ENCODE data around the gene C20orf202. TPM values are rescaled to one million over a fixed set of nuclear protein-coding genes. Genes with fewer than 3 reads are reported as not detected.

Gene C20orf202
- not detected in 2 replicates for total RNA-seq

DNA sequence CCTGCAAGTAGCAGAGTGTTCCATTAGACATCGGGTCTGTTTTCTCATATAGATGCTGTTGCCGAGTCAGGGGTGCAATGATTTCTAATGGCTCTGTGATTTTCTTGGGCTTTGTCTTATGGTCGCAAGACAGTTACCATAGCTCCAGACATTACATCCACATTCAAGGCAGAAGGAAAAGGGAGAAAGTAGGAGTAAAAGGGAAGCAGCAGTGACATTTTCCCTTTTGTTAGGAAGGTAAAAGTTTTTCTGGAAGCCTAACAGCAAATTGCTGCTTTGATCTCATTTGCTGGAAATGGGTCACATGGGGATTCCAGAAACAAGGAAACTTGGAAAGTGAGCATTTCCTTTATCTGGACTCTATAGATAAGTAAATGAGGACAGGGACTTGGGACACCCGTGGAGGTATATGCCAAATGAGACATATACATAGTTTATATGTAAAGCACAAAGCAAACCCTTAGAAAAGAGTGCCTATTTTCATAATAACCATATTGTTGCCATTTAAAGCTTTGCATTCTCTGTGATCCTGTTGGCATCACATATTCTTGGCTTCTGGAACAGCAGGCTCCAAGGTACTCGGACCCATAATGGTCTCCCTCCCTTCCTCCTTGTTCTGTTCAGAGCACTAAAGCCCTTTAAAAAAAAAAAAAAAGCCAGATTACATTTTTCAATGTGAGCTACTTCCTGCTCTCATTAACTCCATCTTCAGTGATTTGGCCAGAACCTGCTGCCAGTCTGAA is at the start of gene C20orf202:
Gene C20orf202, plus strand, starts transcription at position 693 of the 743 bp plus-strand sequence. CDS start 132 bp downstream, outside the sequence.

DNA sequence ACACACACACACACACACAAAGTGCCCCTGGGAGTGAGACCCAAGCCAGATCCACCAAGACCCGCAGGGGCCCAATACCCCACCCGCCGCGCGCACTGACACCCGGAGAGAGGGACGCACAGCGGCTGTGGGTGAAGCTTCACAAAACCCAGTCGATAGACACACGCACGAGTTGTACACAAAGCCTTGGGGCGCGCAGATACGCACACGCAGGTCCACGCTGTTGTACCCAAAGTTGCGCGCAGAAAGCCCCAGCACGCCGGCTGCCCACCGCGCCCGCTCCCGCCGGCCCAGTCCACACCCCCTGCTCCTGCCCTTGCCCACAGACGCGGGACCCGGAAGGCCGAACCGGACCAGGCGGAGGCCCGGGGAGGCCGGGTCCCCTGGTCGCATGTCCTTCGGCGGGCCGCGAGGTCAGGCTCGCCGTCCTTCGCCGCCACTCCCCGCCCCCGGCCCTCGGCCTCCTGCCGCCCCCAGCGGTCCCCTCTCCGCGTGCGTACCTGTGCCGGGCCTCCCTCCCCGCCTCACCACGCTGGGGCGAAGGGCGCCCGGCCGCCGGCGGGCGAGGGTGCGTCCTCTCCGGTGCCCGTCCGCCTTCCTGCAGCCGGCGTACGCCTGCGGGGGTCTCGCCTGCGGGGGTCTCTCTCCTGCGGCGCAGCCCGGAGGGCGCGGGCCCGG is 18.5 kb upstream of the C20orf202 start, which contains the start of gene TMEM74B:
Gene TMEM74B, minus strand, starts transcription at position 344 of the 678 bp plus-strand sequence. CDS start 1,180 bp downstream, outside the sequence.

DNA sequence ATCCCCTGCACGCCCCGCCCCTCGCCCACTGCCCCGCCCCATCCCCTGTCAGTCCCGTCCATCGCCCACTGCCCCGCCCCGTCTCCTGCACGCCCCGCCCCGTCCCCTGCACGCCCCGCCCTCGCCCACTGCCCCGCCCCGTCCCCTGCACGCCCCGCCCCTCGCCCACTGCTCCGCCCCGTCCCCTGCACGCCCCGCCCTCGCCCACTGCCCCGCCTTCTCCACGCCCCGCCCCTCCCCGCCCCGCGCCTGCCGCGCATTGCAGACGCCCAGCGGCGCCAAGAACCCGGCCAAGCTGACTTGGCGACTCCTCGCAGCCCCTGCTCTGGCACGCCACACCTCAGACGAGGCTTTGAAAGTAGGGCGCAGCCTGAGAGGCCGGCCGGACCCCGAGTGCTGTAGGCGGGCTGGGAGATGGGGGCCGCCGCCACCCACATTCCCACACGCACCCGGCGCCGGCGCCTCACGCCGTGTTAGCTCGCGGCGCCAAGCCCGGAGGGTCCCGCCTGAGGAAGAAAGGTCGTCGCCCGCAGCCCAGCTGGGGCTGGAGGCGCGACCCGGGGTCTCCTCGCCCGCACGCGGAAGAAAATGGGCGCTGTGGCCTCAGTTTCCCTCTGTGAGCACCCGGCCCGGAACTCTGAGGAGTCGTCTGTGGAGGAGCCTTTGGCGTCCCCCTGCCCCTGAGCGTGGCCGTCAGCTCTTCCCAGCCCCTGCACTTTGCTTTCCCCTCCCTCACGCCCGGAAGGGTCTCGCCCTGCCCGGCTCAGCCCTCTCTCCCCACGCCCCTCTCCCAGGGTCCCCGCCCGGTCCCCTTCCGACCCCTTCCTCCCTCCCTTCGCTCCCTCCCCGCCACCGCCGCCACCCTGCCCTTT is 22.8 kb downstream of the C20orf202 start, which contains the start of gene RAD21L1:
Gene RAD21L1, plus strand, starts transcription at position 262 of the 872 bp plus-strand sequence. CDS start 2,410 bp downstream, outside the sequence.

Other genes starting within 250 kb of the C20orf202 start
- not detected in 2 replicates for gene RSPO4, start 201.1 kb upstream of the C20orf202 start, total RNA-seq
- 20.7 and 25.8 TPM in 2 replicates for gene PSMF1, start 84.9 kb upstream of the C20orf202 start, total RNA-seq
- 2.4 TPM in 1 of 2 replicates, not detected in the other for gene TMEM74B, start 18.5 kb upstream of the C20orf202 start, total RNA-seq
- not detected in 2 replicates for gene RAD21L1, start 22.6 kb downstream of the C20orf202 start, total RNA-seq
- 2.6 and 3.4 TPM in 2 replicates for gene SNPH, start 62.8 kb downstream of the C20orf202 start, total RNA-seq
- 48.7 and 80.4 TPM in 2 replicates for gene SDCBP2, start 125.7 kb downstream of the C20orf202 start, total RNA-seq
- gene FKBP1A, start 189.6 kb downstream of the C20orf202 start, total RNA-seq, result 76.3 and 115 TPM in 2 replicates